Cardiac septum (tissue), 1 donor: ENCODE results near the gene MAPK8. TPM values are rescaled to one million over a fixed set of nuclear protein-coding genes. Genes with fewer than 3 reads are reported as not detected.
A peak's percentile ranks its signal among the peaks of the same experiment; 100 is the strongest.

ENCODE experiments used
- DNase-seq: peaks from one replicate; pipeline ENCODE4 v3.0.0-alpha.2; 2020; ENCODE audit warnings: low spot score
- intact Hi-C: fragments of 100-400 bp; cut with DNase I; formaldehyde crosslinking; loops from one replicate; pipeline ENCODE4 v1.14.0; 2022
- total RNA-seq: library from RNA; stranded (reverse); fragmentation: NEBNext Ultra II Directional; extraction: Animal tissue kit (Norgen Biotek cat#: 25700); gene quantifications from one replicate; pipeline ENCODE4 v1.2.1, GENCODE V29; 2021
- donor health status: DM: no; HTN: no; CAD: no.

The MAPK8 gene
- total RNA-seq, 1 donor from 2014 or later, result 34.1 TPM

- intact Hi-C loops, result no loop called here
- DNase-seq, result peak; percentile 66
Measured at GRCh38 chr10:48478980-48479811, 172.7 kb downstream of the MAPK8 start.

GRCh38 chr10:48480397-48481374, 174.2 kb downstream of the MAPK8 start:
- DNase-seq, result peak; percentile 75
- intact Hi-C loops, result no loop called here

- DNase-seq, result no peak
- intact Hi-C loops, result no loop called here
Measured at GRCh38 chr10:48481385-48481784, 174.9 kb downstream of the MAPK8 start.

GRCh38 chr10:48482207-48482606, 175.7 kb downstream of the MAPK8 start:
- intact Hi-C loops, result no loop called here
- DNase-seq, result no peak

GRCh38 chr10:48484911-48485310, 178.4 kb downstream of the MAPK8 start:
- intact Hi-C loops, result no loop called here
- DNase-seq, result no peak

- intact Hi-C loops, result no loop called here
Measured at GRCh38 chr10:48485711-48486110, 179.2 kb downstream of the MAPK8 start.

GRCh38 chr10:48487244-48487643, 180.8 kb downstream of the MAPK8 start:
- intact Hi-C loops, result no loop called here
- DNase-seq, result no peak

More at GRCh38 chr10:48485711-48486110, 179.2 kb downstream of the MAPK8 start:
- DNase-seq, result no peak

Other genes starting within 250 kb of the MAPK8 start
- not detected for gene FRMPD2, start 32.0 kb upstream of the MAPK8 start, total RNA-seq